GM12878 (cell line): ENCODE measurements around the gene IFT88. TPM values are rescaled to one million over a fixed set of nuclear protein-coding genes. Genes with fewer than 3 reads are reported as not detected.

Source experiments
- ATAC-seq: fragments of 200-7000 bp; cut with Tn5 transposase; 3 replicates; pipeline ENCODE4 v1.9.1; 2020; ENCODE audit warnings: mild to moderate bottlenecking, moderate library complexity
- BruUV-seq: library from RNA; stranded (reverse); fragments of 400-500 nt; replicated peaks from 2 replicates; lab custom pipeline; 2021; lab: Mats Ljungman, UMichigan
- CTCF ChIA-PET: fragments of 300-600 bp; sonication (Branson Sonifier 250); formaldehyde crosslinking; extraction: SDS; loops from one replicate; lab custom pipeline; 2021; ENCODE audit warnings: inconsistent platforms; lab: Yijun Ruan, JAX
- POLR2A ChIA-PET: fragments of 350-600 bp; formaldehyde crosslinking; extraction: SDS; loops from one replicate; lab custom pipeline; 2021; ENCODE audit warnings: inconsistent platforms; lab: Charles Lee
- RAD21 ChIA-PET: fragments of 300-600 bp; sonication (Branson Sonifier 250); formaldehyde crosslinking; loops from one replicate; lab custom pipeline; 2023; ENCODE audit warnings: antibody characterized with exemption; ENCODE audit not compliant: unreplicated experiment; lab: Charles Lee
- SMC1A ChIA-PET: fragments of 300-600 bp; sonication (Branson Sonifier 250); formaldehyde crosslinking; loops from one replicate; lab custom pipeline; 2023; ENCODE audit not compliant: unreplicated experiment, uncharacterized antibody; lab: Charles Lee
- DNase-seq: peaks from one replicate; pipeline ENCODE4 v3.0.0-alpha.2; 2011; ENCODE audit warnings: low read depth, low spot score
- FAIRE-seq: peaks from 3 replicates; lab custom pipeline; 2011; peaks lifted over from hg19 to GRCh38; lab: Jason Lieb, UNC
- H2AFZ ChIP-seq: 2 replicates; pipeline ENCODE4 v1.6.0; 2011; ENCODE audit warnings: low read depth, low read length, control low read depth; ENCODE audit not compliant: control insufficient read depth
- H3K27ac ChIP-seq: 2 replicates; pipeline ENCODE4 v1.5.1; 2011; ENCODE audit warnings: control low read depth; ENCODE audit not compliant: control insufficient read depth, insufficient read depth
- H3K27me3 ChIP-seq, 2 experiments: replicated peaks in 1 of 2; 2 replicates each; pipeline versions ENCODE4 v1.6.0 to v1.6.1; 2011; ENCODE audit warnings: low read length in 1 of 2; ENCODE audit not compliant: control insufficient read depth in 2 of 2, insufficient read depth in 2 of 2
- H3K36me3 ChIP-seq, 2 experiments: 2 replicates each; pipeline ENCODE4 v1.5.1; 2011; ENCODE audit warnings: low read length in 1 of 2; ENCODE audit not compliant: control insufficient read depth in 2 of 2, insufficient read depth in 2 of 2
- H3K4me1 ChIP-seq: 2 replicates; pipeline ENCODE4 v1.6.1; 2011; ENCODE audit warnings: mild to moderate bottlenecking, low read length, moderate library complexity, mixed read lengths; ENCODE audit not compliant: control insufficient read depth, insufficient read depth
- H3K4me2 ChIP-seq: 2 replicates; pipeline ENCODE4 v1.6.0; 2011; ENCODE audit warnings: control low read depth; ENCODE audit not compliant: control insufficient read depth, insufficient read depth
- H3K4me3 ChIP-seq: fragments of 200-600 bp; sonication (generic); 2 replicates; pipeline ENCODE4 v1.5.1; 2016
- H3K79me2 ChIP-seq: 2 replicates; pipeline ENCODE4 v1.6.0; 2011; ENCODE audit warnings: low read length; ENCODE audit not compliant: control insufficient read depth, insufficient read depth
- H3K9ac ChIP-seq: 2 replicates; pipeline ENCODE4 v1.8.0; 2011; ENCODE audit warnings: low read length, control low read depth, mixed read lengths; ENCODE audit not compliant: control insufficient read depth, insufficient read depth
- H3K9me3 ChIP-seq: replicated peaks from 3 replicates; pipeline ENCODE4 v1.5.1; 2011; ENCODE audit warnings: mild to moderate bottlenecking, low read length; ENCODE audit not compliant: control insufficient read depth, insufficient read depth
- H4K20me1 ChIP-seq: 2 replicates; pipeline ENCODE4 v1.6.0; 2011; ENCODE audit not compliant: control insufficient read depth, insufficient read depth
- BRCA1 ChIP-seq: IDR thresholded peaks from 2 replicates; pipeline ENCODE4 v1.6.1; 2011; ENCODE audit warnings: low read depth, low read length, improper control_type of control experiment
- CTCF ChIP-seq, 3 experiments: IDR thresholded peaks in 2 of 3; conservative IDR thresholded peaks in 1 of 3; 2 replicates each; pipeline ENCODE4 v1.5.1; 2011; ENCODE audit warnings: low read depth in 3 of 3, low read length in 3 of 3, mild to moderate bottlenecking in 3 of 3, control low read depth in 2 of 3, moderate library complexity in 2 of 3, inconsistent platforms in 1 of 3, mixed read lengths in 1 of 3; ENCODE audit not compliant: control insufficient read depth in 2 of 3, insufficient read depth in 1 of 3; ENCODE audit errors: extremely low read depth in 1 of 3
- IRF4 ChIP-seq: IDR thresholded peaks from 2 replicates; pipeline ENCODE4 v1.6.1; 2011; ENCODE audit warnings: low read depth, low read length
- LARP7 ChIP-seq: fragments of 450-650 bp; IDR thresholded peaks from 2 replicates; pipeline ENCODE4 v1.6.1; 2017; ENCODE audit warnings: mild to moderate bottlenecking
- RAD21 ChIP-seq: IDR thresholded peaks from 2 replicates; pipeline ENCODE4 v1.6.1; 2011; ENCODE audit warnings: mild to moderate bottlenecking, low read depth, low read length, moderate library complexity; ENCODE audit not compliant: insufficient read depth
- SP1 ChIP-seq: IDR thresholded peaks from one replicate; pipeline ENCODE4 v1.6.1; 2011; ENCODE audit warnings: low read depth, low read length
- TAF1 ChIP-seq: IDR thresholded peaks from 2 replicates; pipeline ENCODE4 v1.6.1; 2011; ENCODE audit warnings: mild to moderate bottlenecking, low read depth, low read length, borderline replicate concordance
- WGBS: methylation state at CpG from one replicate; pipeline ENCODE4 v1.1.6; 2016; ENCODE audit warnings: low lambda C conversion rate; ENCODE audit not compliant: insufficient replicate concordance, insufficient coverage; ENCODE audit errors: missing lambda C conversion rate; 5-methylcytosine and 5-hydroxymethylcytosine counted together
- in situ Hi-C: fragments of 300-500 bp; cut with MboI; formaldehyde crosslinking; loops from 9 replicates; pipeline ENCODE4 v1.14.3; 2018; ENCODE audit warnings: mixed read lengths
- intact Hi-C: fragments of 100-400 bp; cut with micrococcal nuclease; formaldehyde crosslinking; loops from one replicate; pipeline ENCODE4 v1.14.2; 2022; ENCODE audit not compliant: unreplicated experiment
- polyA plus RNA-seq, 11 experiments: library from polyadenylated mRNA; depleted of rRNA in 4 of 11; unstranded in 6 of 11; stranded (reverse) in 5 of 11; fragments of >200 nt; fragmentation: Nextera tagmentation in 4 of 11; fragmentation: Illumina TruSeq in 1 of 11; extraction: Ambion mirVana in 4 of 11; extraction: Trizol in 1 of 11; gene quantifications; 1 replicate in 1 of 11; 2 replicates in 10 of 11; pipeline versions ENCODE4 v1.2.1 to v1.2.3, GENCODE V29; 2011 to 2016; ENCODE audit warnings: inconsistent platforms in 2 of 11, missing spikeins in 2 of 11, low read depth in 1 of 11
- total RNA-seq, 4 experiments: library from RNA; depleted of rRNA in 3 of 4; stranded (reverse); fragments of >200 nt in 3 of 4; fragmentation: Illumina TruSeq in 1 of 4; extraction: Trizol in 1 of 4; gene quantifications; 2 replicates each; pipeline versions ENCODE4 v1.2.1 to v1.2.3, GENCODE V29; 2013 to 2021

The IFT88 gene
- total and polyA plus RNA-seq, 10 of the 15 experiments (the other 5 are each of a cell fraction or from before 2014, with no cell fraction given) = 2.9 to 5.6 (median 4.1) TPM

- CTCF ChIA-PET = interaction anchor here (0.7 to 1.8 kb wide), 2 partner anchors 52 to 1036 kb away, joined by 3 to 5 read pairs; no protein-coding TSS in a partner anchor
- 50% methylated on average over 4 of the region's 4 CpGs for WGBS
Observed at GRCh38 chr13:20547479-20547908, 19.5 kb upstream of the IFT88 start.

More at GRCh38 chr13:20547479-20547908, 19.5 kb upstream of the IFT88 start:
- H4K20me1 ChIP-seq = no peaks in the 10 kb centered on the region
- no peak overlapping the region for H2AFZ ChIP-seq
- FAIRE-seq (no peak), DNase-seq (no peak), ATAC-seq (no peak)
- no peak overlapping the region for H3K4me2 ChIP-seq
- in situ Hi-C loops = no loop called here
- H3K4me1 ChIP-seq = no peaks in the 10 kb centered on the region
- no peaks in the 10 kb centered on the region for H3K9me3 ChIP-seq
- H3K9ac ChIP-seq = no peak overlapping the region
- no TSS peak for BruUV-seq
- no peaks in the 10 kb centered on the region for H3K36me3 ChIP-seq
- no peaks in the 10 kb centered on the region for H3K27me3 ChIP-seq
- ChIA-PET POLR2A (no interaction called here), RAD21 (no interaction called here), SMC1A (interaction anchor here (1.3 kb wide), 1 partner anchor 52 kb away, joined by 3 read pairs; no protein-coding TSS in a partner anchor)
- H3K79me2 ChIP-seq = no peaks in the 10 kb centered on the region
- intact Hi-C loops = no loop called here
- TF ChIP-seq LARP7 (no peak), CTCF (IDR thresholded peaks at IDR 0.05 in 2 of 3, conservative IDR thresholded peaks at IDR 0.05 in 1 of 3; ENCODE audit: control insufficient read depth in 2 of 3, extremely low read depth in 1 of 3, insufficient read depth in 1 of 3, low read depth in 3 of 3, low read length in 3 of 3) (no peak), TAF1 (no peak), SP1 (no peak), IRF4 (no peak), BRCA1 (no peak), RAD21 (no peak)
- no peak overlapping the region for H3K4me3 ChIP-seq
- no peak overlapping the region for H3K27ac ChIP-seq
